ENCODE measurements around the gene NRN1L.
"Not testable (repeated sequence)": the region's sequence is repeated elsewhere in the genome, so short reads cannot be mapped to it uniquely, and the experiment has no call there.

Gene NRN1L

DNA sequence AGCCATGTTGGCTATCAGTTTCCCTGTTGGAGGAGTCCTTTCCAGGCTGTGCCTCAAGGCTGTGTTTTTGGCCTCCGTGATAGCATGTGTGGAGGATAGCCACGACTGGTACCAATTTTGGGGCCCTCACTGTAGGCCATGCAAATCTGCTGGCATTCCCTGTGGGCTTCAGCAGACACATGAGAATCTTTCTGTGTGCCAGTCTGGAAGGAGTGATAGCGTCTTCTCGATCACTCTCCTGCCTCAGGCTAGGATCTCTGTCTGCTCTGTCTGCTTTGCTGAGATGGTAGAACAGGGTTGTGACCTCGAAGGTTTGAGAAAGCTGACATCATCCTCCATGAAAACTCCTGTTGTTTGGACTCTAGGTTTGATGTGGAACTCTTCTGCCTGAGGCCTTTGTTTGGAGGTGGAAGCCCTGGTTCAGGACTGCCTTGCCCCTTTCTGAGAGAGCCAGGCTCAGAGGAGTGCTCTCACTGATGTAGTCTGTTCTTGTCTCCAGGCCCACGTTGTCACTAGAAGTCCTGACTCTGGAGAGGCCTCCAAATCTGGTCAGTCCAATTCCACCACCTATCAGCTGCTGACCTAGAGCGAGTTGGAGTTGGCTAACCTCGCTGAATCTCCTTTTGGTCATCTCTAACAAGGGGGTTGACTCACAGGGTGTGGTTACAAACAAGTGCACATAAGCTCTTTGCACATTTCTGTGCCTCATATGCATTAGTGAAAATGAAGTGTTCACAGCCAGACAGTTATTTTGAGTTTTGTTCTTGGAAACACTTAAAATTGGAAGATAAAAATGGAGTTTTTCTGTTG, 23.9 kb upstream of the NRN1L start:
- H3K4me1 ChIP-seq (ENCODE audit: control insufficient read depth in 5 of 5, insufficient read depth in 5 of 5, low read length in 5 of 5), result peaks cover 25 to 71% (median 61%) of the 10 kb centered on the region in 5 donors
- H3K9ac ChIP-seq (ENCODE audit: low read length in 5 of 5), result peak overlapping the region in 1 of 5 donors; percentile 16
- peaks cover 0 to 14% (median 10%) of the 10 kb centered on the region in 5 donors for H3K36me3 ChIP-seq (ENCODE audit: control insufficient read depth in 5 of 5, insufficient read depth in 5 of 5, low read length in 5 of 5)
- peak overlapping the region; percentile 69 for H3K27ac ChIP-seq (ENCODE audit: low read depth, low read length)
- H3K9me3 ChIP-seq (ENCODE audit: control insufficient read depth in 5 of 5, low read length in 5 of 5), result no peaks in the 10 kb centered on the region
- no peak overlapping the region for H3K4me3 ChIP-seq (ENCODE audit: low read depth in 1 of 5, low read length in 5 of 5)
- H3K27me3 ChIP-seq (ENCODE audit: control insufficient read depth in 5 of 5, insufficient read depth in 4 of 5, low read length in 5 of 5), result no peaks in the 10 kb centered on the region

DNA sequence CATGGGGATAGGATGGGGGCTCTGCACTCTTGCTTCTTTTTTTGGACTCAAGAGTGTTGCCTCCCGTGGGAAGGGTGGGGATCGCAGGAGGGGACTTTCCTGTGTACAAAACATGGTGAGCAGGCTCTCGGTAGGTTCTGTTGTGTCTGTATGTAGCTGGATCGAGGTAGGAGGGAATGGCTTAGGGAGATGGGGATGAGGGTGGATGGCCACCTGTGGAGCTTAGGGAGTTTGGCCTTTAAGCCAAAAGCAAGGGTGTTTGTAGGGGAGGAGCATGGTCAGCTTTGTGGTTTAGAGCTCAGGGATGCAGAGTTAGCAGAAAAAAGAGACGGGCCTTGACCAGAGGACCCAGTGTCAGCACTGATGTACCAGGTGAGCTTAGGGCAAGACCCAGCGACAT, 22.8 kb upstream of the NRN1L start:
- Histone ChIP-seq H3K4me3 (ENCODE audit: low read depth in 1 of 5, low read length in 5 of 5) (no peak overlapping the region), H3K27ac (ENCODE audit: low read depth, low read length) (peak overlapping the region; percentile 69), H3K4me1 (ENCODE audit: control insufficient read depth in 5 of 5, insufficient read depth in 5 of 5, low read length in 5 of 5) (peaks cover 25 to 68% (median 59%) of the 10 kb centered on the region in 5 donors)

DNA sequence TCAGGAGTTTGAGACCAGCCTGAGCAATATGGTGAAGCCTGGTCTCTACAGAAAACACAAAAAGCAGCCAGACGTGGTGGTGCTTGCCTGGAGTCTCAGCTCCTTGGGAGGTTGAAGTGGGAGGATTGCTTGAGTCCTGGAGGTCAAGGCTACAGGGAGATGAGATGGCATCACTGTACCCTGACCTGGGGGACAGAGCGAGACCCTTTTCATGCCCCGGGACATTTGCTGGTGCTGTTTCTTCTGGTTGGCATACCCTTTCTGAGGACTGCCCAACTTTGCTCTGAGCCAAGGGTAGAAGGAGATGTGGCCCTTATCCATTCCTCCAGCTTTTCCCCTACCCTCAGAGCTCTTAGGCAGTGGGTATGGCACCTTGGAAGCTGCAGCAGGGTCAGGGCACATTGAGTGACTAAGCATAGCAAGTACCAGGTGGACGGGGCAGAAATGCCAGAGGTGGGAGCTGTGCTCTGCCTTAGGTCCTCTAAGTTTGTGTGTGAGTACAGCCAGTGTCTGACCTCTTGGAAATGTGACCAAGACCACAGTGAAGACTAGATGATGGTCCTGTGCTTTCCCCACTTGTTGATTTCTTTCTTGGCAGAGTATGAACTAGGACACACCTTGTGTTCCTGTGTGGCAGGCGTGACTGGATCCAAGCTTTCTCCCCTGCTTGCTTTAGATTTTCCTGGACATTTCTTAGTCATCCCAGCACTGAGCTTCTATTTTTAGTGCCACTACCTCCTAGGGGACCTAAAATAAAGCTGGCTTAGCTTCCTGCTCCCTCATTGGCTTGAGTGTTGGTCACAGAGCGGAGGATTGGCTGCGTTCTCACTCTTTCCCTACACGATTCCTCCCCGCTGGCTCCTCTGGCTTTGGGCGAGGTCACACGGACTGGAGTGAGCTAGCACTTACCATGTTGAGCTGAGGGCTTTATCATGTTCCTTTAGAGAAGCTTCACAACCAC, 21.8 kb upstream of the NRN1L start:
- H3K9me3 ChIP-seq (ENCODE audit: control insufficient read depth in 5 of 5, low read length in 5 of 5), result no peaks in the 10 kb centered on the region
- H3K36me3 ChIP-seq (ENCODE audit: control insufficient read depth in 5 of 5, insufficient read depth in 5 of 5, low read length in 5 of 5), result peaks cover 0 to 34% (median 18%) of the 10 kb centered on the region in 5 donors
- peak overlapping the region; percentile 69 for H3K27ac ChIP-seq (ENCODE audit: low read depth, low read length)
- H3K9ac ChIP-seq (ENCODE audit: low read length in 5 of 5), result peak overlapping the region in 3 of 5 donors; percentile 38
- peaks cover 20 to 58% (median 52%) of the 10 kb centered on the region in 5 donors for H3K4me1 ChIP-seq (ENCODE audit: control insufficient read depth in 5 of 5, insufficient read depth in 5 of 5, low read length in 5 of 5)
- H3K4me3 ChIP-seq (ENCODE audit: low read depth in 1 of 5, low read length in 5 of 5), result peak overlapping the region in 4 of 5 donors; percentile 18 to 37 (median 26)
- H3K27me3 ChIP-seq (ENCODE audit: control insufficient read depth in 5 of 5, insufficient read depth in 4 of 5, low read length in 5 of 5), result no peaks in the 10 kb centered on the region

More for the DNA sequence above, 22.8 kb upstream of the NRN1L start:
- peaks cover 0 to 24% (median 12%) of the 10 kb centered on the region in 5 donors for H3K36me3 ChIP-seq (ENCODE audit: control insufficient read depth in 5 of 5, insufficient read depth in 5 of 5, low read length in 5 of 5)
- H3K27me3 ChIP-seq (ENCODE audit: control insufficient read depth in 5 of 5, insufficient read depth in 4 of 5, low read length in 5 of 5), result no peaks in the 10 kb centered on the region
- no peaks in the 10 kb centered on the region for H3K9me3 ChIP-seq (ENCODE audit: control insufficient read depth in 5 of 5, low read length in 5 of 5)
- H3K9ac ChIP-seq (ENCODE audit: low read length in 5 of 5), result no peak overlapping the region

- H3K27me3 ChIP-seq (ENCODE audit: control insufficient read depth in 5 of 5, insufficient read depth in 4 of 5, low read length in 5 of 5); H3K9ac ChIP-seq (ENCODE audit: low read length in 5 of 5); H3K9me3 ChIP-seq (ENCODE audit: control insufficient read depth in 5 of 5, low read length in 5 of 5); H3K4me3 ChIP-seq (ENCODE audit: low read depth in 1 of 5, low read length in 5 of 5): not testable (repeated sequence)
- H3K36me3 ChIP-seq (ENCODE audit: control insufficient read depth in 5 of 5, insufficient read depth in 5 of 5, low read length in 5 of 5), result peaks cover 0 to 44% (median 29%) of the 10 kb centered on the region in 5 donors
- H3K27ac ChIP-seq (ENCODE audit: low read depth, low read length), result peak overlapping the region; percentile 52
- peaks cover 19 to 46% (median 44%) of the 10 kb centered on the region in 5 donors for H3K4me1 ChIP-seq (ENCODE audit: control insufficient read depth in 5 of 5, insufficient read depth in 5 of 5, low read length in 5 of 5)
Observed at GRCh38 chr16:67864044-67864443, 20.6 kb upstream of the NRN1L start.

DNA sequence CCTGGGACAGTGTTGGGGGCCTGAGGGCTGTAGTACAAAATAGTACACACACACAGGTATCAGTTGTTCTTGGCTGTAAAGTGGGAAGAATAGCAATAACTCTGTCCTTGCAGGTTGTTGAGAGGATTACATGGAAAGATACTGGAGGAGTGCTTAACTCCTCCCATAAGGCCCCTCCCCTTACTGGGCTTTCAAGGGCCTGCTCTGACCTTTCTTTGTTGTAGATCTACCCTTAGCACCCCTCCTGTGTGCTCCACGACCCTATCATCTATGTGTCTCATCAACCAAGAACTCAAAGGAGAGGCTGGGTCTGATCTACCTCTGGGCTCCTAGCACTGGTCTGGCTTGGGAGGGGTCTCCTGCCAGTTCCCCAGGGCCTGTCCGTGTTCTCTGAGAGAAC, 20.1 kb upstream of the NRN1L start:
- H3K36me3 ChIP-seq (ENCODE audit: control insufficient read depth in 5 of 5, insufficient read depth in 5 of 5, low read length in 5 of 5), result peaks cover 0 to 48% (median 29%) of the 10 kb centered on the region in 5 donors
- H3K27me3 ChIP-seq (ENCODE audit: control insufficient read depth in 5 of 5, insufficient read depth in 4 of 5, low read length in 5 of 5), result no peaks in the 10 kb centered on the region
- H3K27ac ChIP-seq (ENCODE audit: low read depth, low read length), result peak overlapping the region; percentile 52

DNA sequence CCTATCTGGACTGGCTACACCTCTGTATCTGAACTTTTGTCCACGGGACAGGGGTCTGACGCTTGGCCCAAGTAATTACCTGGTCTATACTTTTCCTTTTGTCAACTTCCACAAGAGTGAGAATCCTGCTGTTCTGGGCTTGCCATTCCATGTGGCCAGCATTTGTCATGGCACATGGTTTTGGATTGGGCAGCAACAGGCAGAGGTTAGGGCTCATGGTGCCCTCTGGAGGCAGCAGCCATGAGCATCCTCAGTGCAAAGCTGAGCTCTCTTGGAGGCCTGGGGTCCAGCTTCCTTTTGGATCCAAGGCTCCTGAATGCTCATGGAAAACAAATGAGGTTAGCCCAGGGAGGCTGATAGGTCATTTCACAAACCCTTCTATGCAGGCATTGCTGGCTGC, 19.4 kb upstream of the NRN1L start:
- H3K4me3 ChIP-seq (ENCODE audit: low read depth in 1 of 5, low read length in 5 of 5), result no peak overlapping the region
- H3K36me3 ChIP-seq (ENCODE audit: control insufficient read depth in 5 of 5, insufficient read depth in 5 of 5, low read length in 5 of 5), result peaks cover 4 to 54% (median 34%) of the 10 kb centered on the region in 5 donors
- H3K27me3 ChIP-seq (ENCODE audit: control insufficient read depth in 5 of 5, insufficient read depth in 4 of 5, low read length in 5 of 5), result no peaks in the 10 kb centered on the region
- H3K4me1 ChIP-seq (ENCODE audit: control insufficient read depth in 5 of 5, insufficient read depth in 5 of 5, low read length in 5 of 5), result peaks cover 19 to 46% (median 43%) of the 10 kb centered on the region in 5 donors
- H3K9ac ChIP-seq (ENCODE audit: low read length in 5 of 5), result no peak overlapping the region
- H3K9me3 ChIP-seq (ENCODE audit: control insufficient read depth in 5 of 5, low read length in 5 of 5), result no peaks in the 10 kb centered on the region
- H3K27ac ChIP-seq (ENCODE audit: low read depth, low read length), result peak overlapping the region; percentile 52

More for the DNA sequence above, 20.1 kb upstream of the NRN1L start:
- H3K4me1 ChIP-seq (ENCODE audit: control insufficient read depth in 5 of 5, insufficient read depth in 5 of 5, low read length in 5 of 5), result peaks cover 19 to 46% (median 44%) of the 10 kb centered on the region in 5 donors
- no peak overlapping the region for H3K4me3 ChIP-seq (ENCODE audit: low read depth in 1 of 5, low read length in 5 of 5)
- no peaks in the 10 kb centered on the region for H3K9me3 ChIP-seq (ENCODE audit: control insufficient read depth in 5 of 5, low read length in 5 of 5)
- H3K9ac ChIP-seq (ENCODE audit: low read length in 5 of 5), result no peak overlapping the region

GRCh38 chr16:67868290-67868689, 16.4 kb upstream of the NRN1L start:
- Histone ChIP-seq H3K4me3 (ENCODE audit: low read depth in 1 of 5, low read length in 5 of 5) (no peak overlapping the region), H3K27me3 (ENCODE audit: control insufficient read depth in 5 of 5, insufficient read depth in 4 of 5, low read length in 5 of 5) (no peaks in the 10 kb centered on the region), H3K36me3 (ENCODE audit: control insufficient read depth in 5 of 5, insufficient read depth in 5 of 5, low read length in 5 of 5) (peaks cover 6 to 62% (median 43%) of the 10 kb centered on the region in 5 donors), H3K9me3 (ENCODE audit: control insufficient read depth in 5 of 5, low read length in 5 of 5) (no peaks in the 10 kb centered on the region), H3K4me1 (ENCODE audit: control insufficient read depth in 5 of 5, insufficient read depth in 5 of 5, low read length in 5 of 5) (peaks cover 10 to 33% (median 25%) of the 10 kb centered on the region in 5 donors), H3K27ac (ENCODE audit: low read depth, low read length) (no peak overlapping the region), H3K9ac (ENCODE audit: low read length in 5 of 5) (no peak overlapping the region)

- no peak overlapping the region for H3K4me3 ChIP-seq (ENCODE audit: low read depth in 1 of 5, low read length in 5 of 5)
- no peak overlapping the region for H3K27ac ChIP-seq (ENCODE audit: low read depth, low read length)
- no peaks in the 10 kb centered on the region for H3K9me3 ChIP-seq (ENCODE audit: control insufficient read depth in 5 of 5, low read length in 5 of 5)
- H3K4me1 ChIP-seq (ENCODE audit: control insufficient read depth in 5 of 5, insufficient read depth in 5 of 5, low read length in 5 of 5), result peaks cover 8 to 35% (median 30%) of the 10 kb centered on the region in 5 donors
- H3K36me3 ChIP-seq (ENCODE audit: control insufficient read depth in 5 of 5, insufficient read depth in 5 of 5, low read length in 5 of 5), result peaks cover 6 to 62% (median 43%) of the 10 kb centered on the region in 5 donors
- no peaks in the 10 kb centered on the region for H3K27me3 ChIP-seq (ENCODE audit: control insufficient read depth in 5 of 5, insufficient read depth in 4 of 5, low read length in 5 of 5)
- no peak overlapping the region for H3K9ac ChIP-seq (ENCODE audit: low read length in 5 of 5)
Observed at GRCh38 chr16:67869653-67870052, 15.0 kb upstream of the NRN1L start.

DNA sequence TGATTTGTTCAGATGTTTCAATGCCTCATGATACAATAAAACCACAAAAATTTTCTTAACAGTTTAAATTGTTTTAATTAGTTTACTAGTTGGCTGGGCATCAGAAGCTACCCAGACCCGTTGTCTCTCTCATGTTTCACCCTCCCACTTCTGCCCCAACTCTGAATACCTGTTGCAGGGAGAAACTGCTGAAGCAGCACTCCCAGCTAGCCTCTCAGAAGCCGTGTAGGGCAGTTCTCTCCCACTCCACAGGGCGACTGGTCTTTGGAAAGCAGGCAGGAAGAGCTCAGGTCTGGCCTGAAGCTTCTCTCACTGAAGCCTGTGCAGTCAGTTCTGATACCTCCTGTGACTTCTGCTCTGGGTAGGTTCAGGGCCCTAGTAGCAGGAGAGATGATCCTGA, 13.4 kb upstream of the NRN1L start:
- Histone ChIP-seq H3K9me3 (ENCODE audit: control insufficient read depth in 5 of 5, low read length in 5 of 5) (no peaks in the 10 kb centered on the region), H3K4me1 (ENCODE audit: control insufficient read depth in 5 of 5, insufficient read depth in 5 of 5, low read length in 5 of 5) (peaks cover 6 to 44% (median 29%) of the 10 kb centered on the region in 5 donors), H3K36me3 (ENCODE audit: control insufficient read depth in 5 of 5, insufficient read depth in 5 of 5, low read length in 5 of 5) (peaks cover 6 to 63% (median 40%) of the 10 kb centered on the region in 5 donors), H3K9ac (ENCODE audit: low read length in 5 of 5) (peak overlapping the region in 1 of 5 donors; percentile 6), H3K27ac (ENCODE audit: low read depth, low read length) (no peak overlapping the region), H3K4me3 (ENCODE audit: low read depth in 1 of 5, low read length in 5 of 5) (no peak overlapping the region), H3K27me3 (ENCODE audit: control insufficient read depth in 5 of 5, insufficient read depth in 4 of 5, low read length in 5 of 5) (no peaks in the 10 kb centered on the region)
